Measurements from ENCODE around the gene PRKAG2.

- TF ChIP-seq CTCF (IDR thresholded peaks at IDR 0.05) (no peak), POLR2A (IDR thresholded peaks at IDR 0.05) (no peak)
Measured at GRCh38 chr7:151869968-151870918, 6.7 kb downstream of the PRKAG2 start.
